ENCODE measurements around the gene NID1. TPM values are rescaled to one million over a fixed set of nuclear protein-coding genes. Genes with fewer than 3 reads are reported as not detected.
"Not testable (repeated sequence)": the region's sequence is repeated elsewhere in the genome, so short reads cannot be mapped to it uniquely, and the experiment has no call there.

NID1 gene
- total RNA-seq, 1 donor from 2014 or later: 196 TPM

GRCh38 chr1:236025836-236026235, 39.1 kb downstream of the NID1 start:
- no peak for DNase-seq

- no peak for DNase-seq
Observed at GRCh38 chr1:236024641-236025040, 40.2 kb downstream of the NID1 start.

- DNase-seq: no peak
Observed at GRCh38 chr1:236023926-236024565, 40.8 kb downstream of the NID1 start.

- no peak for DNase-seq
Observed at GRCh38 chr1:236021424-236022135, 43.3 kb downstream of the NID1 start.

GRCh38 chr1:236020359-236021219, 44.3 kb downstream of the NID1 start:
- DNase-seq: no peak

- no peak for DNase-seq
Observed at GRCh38 chr1:236018885-236019453, 45.9 kb downstream of the NID1 start.

GRCh38 chr1:236016782-236017400, 48.0 kb downstream of the NID1 start:
- DNase-seq: no peak

GRCh38 chr1:236016083-236016482, 48.8 kb downstream of the NID1 start:
- no peak for DNase-seq

GRCh38 chr1:236015539-236015938, 49.4 kb downstream of the NID1 start:
- no peak for DNase-seq

GRCh38 chr1:236013330-236013729, 51.6 kb downstream of the NID1 start:
- no peak for DNase-seq

GRCh38 chr1:236011641-236012040, 53.2 kb downstream of the NID1 start:
- DNase-seq: no peak

GRCh38 chr1:236010443-236010842, 54.4 kb downstream of the NID1 start:
- no peak for DNase-seq

- peak; percentile 74 for DNase-seq
Observed at GRCh38 chr1:236009857-236010256, 55.0 kb downstream of the NID1 start.

GRCh38 chr1:236009191-236009590, 55.7 kb downstream of the NID1 start:
- DNase-seq: no peak

GRCh38 chr1:236007781-236008180, 57.1 kb downstream of the NID1 start:
- DNase-seq: no peak

GRCh38 chr1:236003058-236003457, 61.8 kb downstream of the NID1 start:
- DNase-seq: not testable (repeated sequence)

GRCh38 chr1:236002572-236002971, 62.3 kb downstream of the NID1 start:
- DNase-seq: no peak

- no peak for DNase-seq
Observed at GRCh38 chr1:236002025-236002390, 62.9 kb downstream of the NID1 start.

- no peak for DNase-seq
Observed at GRCh38 chr1:236000781-236001180, 64.1 kb downstream of the NID1 start.

- peak; percentile 95 for DNase-seq
Observed at GRCh38 chr1:235999259-235999925, 65.5 kb downstream of the NID1 start.

GRCh38 chr1:235998812-235999211, 66.1 kb downstream of the NID1 start:
- no peak for DNase-seq

GRCh38 chr1:235997931-235998330, 67.0 kb downstream of the NID1 start:
- no peak for DNase-seq
